GM12878 (cell line): ENCODE results near the gene GPR18. TPM values are rescaled to one million over a fixed set of nuclear protein-coding genes. Genes with fewer than 3 reads are reported as not detected.

Experiments used
- ATAC-seq: fragments of 200-7000 bp; cut with Tn5 transposase; 3 replicates; pipeline ENCODE4 v1.9.1; 2020; ENCODE audit warnings: mild to moderate bottlenecking, moderate library complexity
- BruUV-seq: library from RNA; stranded (reverse); fragments of 400-500 nt; replicated peaks from 2 replicates; lab custom pipeline; 2021; lab: Mats Ljungman, UMichigan
- CTCF ChIA-PET: fragments of 300-600 bp; sonication (Branson Sonifier 250); formaldehyde crosslinking; extraction: SDS; loops from one replicate; lab custom pipeline; 2021; ENCODE audit warnings: inconsistent platforms; lab: Yijun Ruan, JAX
- POLR2A ChIA-PET: fragments of 350-600 bp; formaldehyde crosslinking; extraction: SDS; loops from one replicate; lab custom pipeline; 2021; ENCODE audit warnings: inconsistent platforms; lab: Charles Lee
- RAD21 ChIA-PET: fragments of 300-600 bp; sonication (Branson Sonifier 250); formaldehyde crosslinking; loops from one replicate; lab custom pipeline; 2023; ENCODE audit warnings: antibody characterized with exemption; ENCODE audit not compliant: unreplicated experiment; lab: Charles Lee
- SMC1A ChIA-PET: fragments of 300-600 bp; sonication (Branson Sonifier 250); formaldehyde crosslinking; loops from one replicate; lab custom pipeline; 2023; ENCODE audit not compliant: unreplicated experiment, uncharacterized antibody; lab: Charles Lee
- DNase-seq: peaks from one replicate; pipeline ENCODE4 v3.0.0-alpha.2; 2011; ENCODE audit warnings: low read depth, low spot score
- FAIRE-seq: peaks from 3 replicates; lab custom pipeline; 2011; peaks lifted over from hg19 to GRCh38; lab: Jason Lieb, UNC
- H2AFZ ChIP-seq: 2 replicates; pipeline ENCODE4 v1.6.0; 2011; ENCODE audit warnings: low read depth, low read length, control low read depth; ENCODE audit not compliant: control insufficient read depth
- H3K27ac ChIP-seq: 2 replicates; pipeline ENCODE4 v1.5.1; 2011; ENCODE audit warnings: control low read depth; ENCODE audit not compliant: control insufficient read depth, insufficient read depth
- H3K27me3 ChIP-seq, 2 experiments: replicated peaks in 1 of 2; 2 replicates each; pipeline versions ENCODE4 v1.6.0 to v1.6.1; 2011; ENCODE audit warnings: low read length in 1 of 2; ENCODE audit not compliant: control insufficient read depth in 2 of 2, insufficient read depth in 2 of 2
- H3K36me3 ChIP-seq, 2 experiments: 2 replicates each; pipeline ENCODE4 v1.5.1; 2011; ENCODE audit warnings: low read length in 1 of 2; ENCODE audit not compliant: control insufficient read depth in 2 of 2, insufficient read depth in 2 of 2
- H3K4me1 ChIP-seq: 2 replicates; pipeline ENCODE4 v1.6.1; 2011; ENCODE audit warnings: mild to moderate bottlenecking, low read length, moderate library complexity, mixed read lengths; ENCODE audit not compliant: control insufficient read depth, insufficient read depth
- H3K4me2 ChIP-seq: 2 replicates; pipeline ENCODE4 v1.6.0; 2011; ENCODE audit warnings: control low read depth; ENCODE audit not compliant: control insufficient read depth, insufficient read depth
- H3K4me3 ChIP-seq: fragments of 200-600 bp; sonication (generic); 2 replicates; pipeline ENCODE4 v1.5.1; 2016
- H3K79me2 ChIP-seq: 2 replicates; pipeline ENCODE4 v1.6.0; 2011; ENCODE audit warnings: low read length; ENCODE audit not compliant: control insufficient read depth, insufficient read depth
- H3K9ac ChIP-seq: 2 replicates; pipeline ENCODE4 v1.8.0; 2011; ENCODE audit warnings: low read length, control low read depth, mixed read lengths; ENCODE audit not compliant: control insufficient read depth, insufficient read depth
- H3K9me3 ChIP-seq: replicated peaks from 3 replicates; pipeline ENCODE4 v1.5.1; 2011; ENCODE audit warnings: mild to moderate bottlenecking, low read length; ENCODE audit not compliant: control insufficient read depth, insufficient read depth
- H4K20me1 ChIP-seq: 2 replicates; pipeline ENCODE4 v1.6.0; 2011; ENCODE audit not compliant: control insufficient read depth, insufficient read depth
- BCL11A ChIP-seq: IDR thresholded peaks from 2 replicates; pipeline ENCODE4 v1.6.1; 2011; ENCODE audit warnings: low read depth, low read length
- CREM ChIP-seq: IDR thresholded peaks from 2 replicates; pipeline ENCODE4 v1.6.1; 2014; ENCODE audit warnings: antibody characterized with exemption, low read depth
- E2F4 ChIP-seq: IDR thresholded peaks from 2 replicates; pipeline ENCODE4 v1.6.1; 2012; ENCODE audit warnings: low read depth, low read length, improper control_type of control experiment
- GABPA ChIP-seq: IDR thresholded peaks from 2 replicates; pipeline ENCODE4 v1.6.1; 2014; ENCODE audit warnings: antibody characterized with exemption, low read depth, mild to moderate bottlenecking, inconsistent platforms
- HDAC6 ChIP-seq: fragments of 200-600 bp; sonication (generic); IDR thresholded peaks from one replicate; pipeline ENCODE4 v1.8.0; 2017; ENCODE audit warnings: antibody characterized with exemption; ENCODE audit not compliant: unreplicated experiment
- IKZF2 ChIP-seq, 2 experiments: fragments of 450-650 bp; IDR thresholded peaks; 2 replicates each; pipeline ENCODE4 v1.6.1; 2017; ENCODE audit warnings: mild to moderate bottlenecking in 2 of 2, moderate library complexity in 2 of 2
- MTA3 ChIP-seq: IDR thresholded peaks from 2 replicates; pipeline ENCODE4 v1.6.1; 2012; ENCODE audit warnings: low read length, inconsistent platforms, borderline replicate concordance
- NR2F1 ChIP-seq: fragments of 450-650 bp; conservative IDR thresholded peaks from 2 replicates; pipeline ENCODE4 v1.6.1; 2017; ENCODE audit warnings: mild to moderate bottlenecking
- PAX5 ChIP-seq: IDR thresholded peaks from 2 replicates; pipeline ENCODE4 v1.6.1; 2011; ENCODE audit warnings: low read depth, low read length, borderline replicate concordance
- PRDM15 ChIP-seq: fragments of 450-650 bp; formaldehyde crosslinking; IDR thresholded peaks from 2 replicates; pipeline ENCODE4 v1.4.0; 2020; ENCODE audit warnings: mild to moderate bottlenecking, moderate library complexity
- RBBP5 ChIP-seq: fragments of 200-600 bp; sonication (generic); conservative IDR thresholded peaks from 2 replicates; pipeline ENCODE4 v1.6.1; 2016
- RELA ChIP-seq: fragments of 450-650 bp; IDR thresholded peaks from 2 replicates; pipeline ENCODE4 v1.8.0; 2014; ENCODE audit warnings: borderline replicate concordance; ENCODE audit not compliant: partially characterized antibody
- RUNX3 ChIP-seq: IDR thresholded peaks from 2 replicates; pipeline ENCODE4 v1.6.1; 2012; ENCODE audit warnings: low read length, inconsistent platforms
- SIX5 ChIP-seq: IDR thresholded peaks from 2 replicates; pipeline ENCODE4 v1.6.1; 2011; ENCODE audit warnings: mild to moderate bottlenecking, low read depth, low read length, moderate library complexity; ENCODE audit not compliant: severe bottlenecking
- SKIL ChIP-seq: fragments of 450-650 bp; IDR thresholded peaks from 2 replicates; pipeline ENCODE4 v1.6.1; 2017; ENCODE audit warnings: mild to moderate bottlenecking, low read depth, inconsistent platforms; ENCODE audit not compliant: poor library complexity, severe bottlenecking
- ZNF24 ChIP-seq: fragments of 450-650 bp; IDR thresholded peaks from 2 replicates; pipeline ENCODE4 v1.6.1; 2017; ENCODE audit warnings: antibody characterized with exemption, mild to moderate bottlenecking
- ZNF622 ChIP-seq: fragments of 450-650 bp; IDR thresholded peaks from 2 replicates; pipeline ENCODE4 v1.6.1; 2017; ENCODE audit warnings: mild to moderate bottlenecking, inconsistent platforms
- WGBS: methylation state at CpG from one replicate; pipeline ENCODE4 v1.1.6; 2016; ENCODE audit warnings: low lambda C conversion rate; ENCODE audit not compliant: insufficient replicate concordance, insufficient coverage; ENCODE audit errors: missing lambda C conversion rate; 5-methylcytosine and 5-hydroxymethylcytosine counted together
- in situ Hi-C: fragments of 300-500 bp; cut with MboI; formaldehyde crosslinking; loops from 9 replicates; pipeline ENCODE4 v1.14.3; 2018; ENCODE audit warnings: mixed read lengths
- intact Hi-C: fragments of 100-400 bp; cut with micrococcal nuclease; formaldehyde crosslinking; loops from one replicate; pipeline ENCODE4 v1.14.2; 2022; ENCODE audit not compliant: unreplicated experiment
- polyA plus RNA-seq, 11 experiments: library from polyadenylated mRNA; depleted of rRNA in 4 of 11; unstranded in 6 of 11; stranded (reverse) in 5 of 11; fragments of >200 nt; fragmentation: Nextera tagmentation in 4 of 11; fragmentation: Illumina TruSeq in 1 of 11; extraction: Ambion mirVana in 4 of 11; extraction: Trizol in 1 of 11; gene quantifications; 1 replicate in 1 of 11; 2 replicates in 10 of 11; pipeline versions ENCODE4 v1.2.1 to v1.2.3, GENCODE V29; 2011 to 2016; ENCODE audit warnings: inconsistent platforms in 2 of 11, missing spikeins in 2 of 11, low read depth in 1 of 11
- total RNA-seq, 4 experiments: library from RNA; depleted of rRNA in 3 of 4; stranded (reverse); fragments of >200 nt in 3 of 4; fragmentation: Illumina TruSeq in 1 of 4; extraction: Trizol in 1 of 4; gene quantifications; 2 replicates each; pipeline versions ENCODE4 v1.2.1 to v1.2.3, GENCODE V29; 2013 to 2021

The GPR18 gene
- total and polyA plus RNA-seq, 10 of the 15 experiments (the other 5 are each of a cell fraction or from before 2014, with no cell fraction given), result 3.3 to 12.9 (median 5.2) TPM

- in situ Hi-C loops (no loop called here), intact Hi-C loops (no loop called here)
- BruUV-seq, result no TSS peak
- CTCF ChIA-PET, result interaction anchor here (0.7 to 2.6 kb wide), 10 partner anchors 9 to 140 kb away, joined by 3 to 23 read pairs (median 4); no protein-coding TSS in a partner anchor
- Histone ChIP-seq H3K27me3 (no peaks in the 10 kb centered on the region), H3K9me3 (no peaks in the 10 kb centered on the region), H3K4me3 (peak overlapping the region; percentile 58; the same call in 1 of the 2 replicates), H3K27ac (peak overlapping the region; percentile 62), H3K9ac (peak overlapping the region; percentile 12; the same call in 1 of the 2 replicates), H3K36me3 (peaks cover 6 to 19% of the 10 kb centered on the region in 2 experiments), H3K4me1 (peaks cover 14% of the 10 kb centered on the region), H3K79me2 (peaks cover 82% of the 10 kb centered on the region), H3K4me2 (peak overlapping the region; percentile 64), H2AFZ (no peak overlapping the region), H4K20me1 (peaks cover 3% of the 10 kb centered on the region; the same call in 1 of the 2 replicates)
- FAIRE-seq, result no peak
- RAD21 ChIA-PET, result interaction anchor here (0.7 to 14.1 kb wide), 16 partner anchors 8 to 140 kb away, joined by 3 to 247 read pairs (median 16); partner anchors contain the start of genes GPR183 and UBAC2
- SMC1A ChIA-PET, result interaction anchor here (0.8 to 13.7 kb wide), 13 partner anchors 11 to 140 kb away, joined by 3 to 264 read pairs (median 8); partner anchors contain the start of gene GPR183
- DNase-seq, result no peak
- POLR2A ChIA-PET, result interaction anchor here (0.5 to 4.6 kb wide), 7 partner anchors 8 to 138 kb away, joined by 3 to 35 read pairs (median 3); partner anchors contain the start of gene GPR183
- ATAC-seq, result peak; percentile 15
- WGBS, result under 1% methylated on average over 4 of the region's 4 CpGs
- TF ChIP-seq E2F4 (no peak), MTA3 (peak; percentile 78), GABPA (no peak), ZNF622 (no peak), NR2F1 (no peak), SIX5 (no peak), PAX5 (no peak), HDAC6 (no peak), BCL11A (no peak), IKZF2 (IDR thresholded peaks at IDR 0.05) (peak in 1 of 2 experiments; percentile 32; a peak in 2 of 4 replicates), CREM (peak; percentile 49; the same call in 1 of the 2 replicates), RUNX3 (peak; percentile 92), SKIL (peak; percentile 62), RELA (no peak), PRDM15 (CRISPR knock-in tag) (no peak), RBBP5 (no peak), ZNF24 (peak; percentile 47; the same call in 1 of the 2 replicates)
These were observed 38.2 kb upstream of the GPR18 start for GRCh38 chr13:99296398-99296797.
